ENCODE results near the gene KBTBD3.

Gene KBTBD3, protein sequence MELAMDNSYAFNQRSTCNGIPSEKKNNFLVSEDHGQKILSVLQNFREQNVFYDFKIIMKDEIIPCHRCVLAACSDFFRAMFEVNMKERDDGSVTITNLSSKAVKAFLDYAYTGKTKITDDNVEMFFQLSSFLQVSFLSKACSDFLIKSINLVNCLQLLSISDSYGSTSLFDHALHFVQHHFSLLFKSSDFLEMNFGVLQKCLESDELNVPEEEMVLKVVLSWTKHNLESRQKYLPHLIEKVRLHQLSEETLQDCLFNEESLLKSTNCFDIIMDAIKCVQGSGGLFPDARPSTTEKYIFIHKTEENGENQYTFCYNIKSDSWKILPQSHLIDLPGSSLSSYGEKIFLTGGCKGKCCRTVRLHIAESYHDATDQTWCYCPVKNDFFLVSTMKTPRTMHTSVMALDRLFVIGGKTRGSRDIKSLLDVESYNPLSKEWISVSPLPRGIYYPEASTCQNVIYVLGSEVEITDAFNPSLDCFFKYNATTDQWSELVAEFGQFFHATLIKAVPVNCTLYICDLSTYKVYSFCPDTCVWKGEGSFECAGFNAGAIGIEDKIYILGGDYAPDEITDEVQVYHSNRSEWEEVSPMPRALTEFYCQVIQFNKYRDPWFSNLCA
- long read RNA-seq, donor 1, transcript KBTBD3-205 (4 exons, 2,682 nt): major isoform, 7 of 9 reads
- long read RNA-seq, donor 1, partial matches to known transcripts: 0 of 9 reads
- long read RNA-seq, donor 1, other reads (novel, unspliced or antisense): 0 of 9 reads
- long read RNA-seq, donor 2, transcript KBTBD3-205 (4 exons, 2,682 nt): major isoform, 5 of 9 reads
- long read RNA-seq, donor 2, partial matches to known transcripts: 0 of 9 reads
- long read RNA-seq, donor 2, other reads (novel, unspliced or antisense): 0 of 9 reads
- long read RNA-seq, donor 3, partial matches to known transcripts: 0 of 4 reads
- long read RNA-seq, donor 3, other reads (novel, unspliced or antisense): 0 of 4 reads
- long read RNA-seq, donor 4, partial matches to known transcripts: 0 of 5 reads
- long read RNA-seq, donor 4, other reads (novel, unspliced or antisense): 0 of 5 reads
- long read RNA-seq, donor 5, partial matches to known transcripts: 0 of 5 reads
- long read RNA-seq, donor 5, other reads (novel, unspliced or antisense): 0 of 5 reads
- long read RNA-seq, donor 6, partial matches to known transcripts: 0 of 4 reads
- long read RNA-seq, donor 6, other reads (novel, unspliced or antisense): 0 of 4 reads
- long read RNA-seq, donor 7, transcript KBTBD3-201 (3 exons, 3,751 nt): major isoform, 5 of 8 reads
- long read RNA-seq, donor 7, partial matches to known transcripts: 0 of 8 reads
- long read RNA-seq, donor 7, other reads (novel, unspliced or antisense): 0 of 8 reads
- long read RNA-seq, donor 8, partial matches to known transcripts: 0 of 4 reads
- long read RNA-seq, donor 8, other reads (novel, unspliced or antisense): 0 of 4 reads

DNA sequence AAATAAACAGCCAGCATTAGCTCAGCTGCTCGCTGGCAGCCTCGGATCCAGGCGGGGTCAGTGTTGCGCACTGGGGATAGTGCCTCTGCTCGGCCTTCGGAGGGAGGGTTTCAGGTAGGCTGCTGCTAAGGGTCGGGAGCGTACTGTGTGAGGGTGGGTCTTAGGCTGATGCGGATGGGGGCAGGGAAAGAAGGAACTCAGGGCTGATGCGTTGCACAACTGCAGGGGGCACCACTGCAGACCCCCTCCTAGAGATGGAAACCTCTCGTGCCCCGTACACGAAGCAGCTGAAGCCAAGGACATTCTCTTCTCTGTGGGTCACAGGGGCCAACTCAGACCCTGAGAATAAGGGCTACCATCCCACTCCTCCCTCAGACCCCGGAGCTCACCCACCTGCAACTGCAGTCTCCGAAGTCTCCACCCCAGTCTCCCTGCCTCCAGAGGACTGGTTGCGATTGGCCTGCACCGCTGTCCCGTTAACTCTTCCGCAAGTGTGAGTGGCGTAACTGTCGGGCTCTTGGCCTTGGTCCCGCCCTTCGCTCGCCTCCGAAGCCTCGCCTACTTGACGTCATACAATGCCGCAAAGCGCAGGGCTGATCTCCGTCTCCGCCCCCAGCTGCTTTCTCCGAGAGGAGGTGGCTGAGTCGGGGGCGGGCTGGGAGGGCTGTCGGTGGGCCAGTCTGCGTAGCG lies at the start of gene KBTBD3:
Gene KBTBD3 (minus strand): TSS at position 429 of the 690 bp plus-strand sequence. CDS start 18,250 bp downstream, outside the sequence.
- peak; percentile 93 for DNase-seq

- no peak for DNase-seq
These were observed 44.6 kb upstream of the KBTBD3 start for GRCh38 chr11:106121570-106122320.

DNA sequence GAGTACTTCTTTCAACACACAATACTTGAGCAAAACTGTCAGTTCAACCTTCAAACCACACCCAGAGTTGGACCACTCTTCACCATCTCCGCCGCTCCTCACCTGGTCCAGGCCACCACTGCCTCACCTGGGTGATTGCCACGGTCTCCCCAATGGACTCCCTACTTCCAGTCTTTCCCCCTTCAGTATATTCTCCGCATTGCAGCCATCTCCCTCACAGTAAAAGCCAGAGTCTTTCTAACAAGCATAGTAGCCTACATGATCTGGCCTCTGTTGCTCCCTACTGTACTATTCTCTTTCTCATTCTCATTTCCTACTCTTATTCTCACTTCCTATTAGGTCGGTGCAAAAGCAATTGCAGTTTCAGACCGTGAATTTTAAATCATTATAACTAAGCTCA lies 28.8 kb upstream of the KBTBD3 start:
- DNase-seq: no peak

- DNase-seq: no peak
These were observed 24.7 kb upstream of the KBTBD3 start for GRCh38 chr11:106101819-106102218.

GRCh38 chr11:106101370-106101769 lies 24.2 kb upstream of the KBTBD3 start:
- DNase-seq: no peak

- no peak for DNase-seq
These were observed 21.9 kb upstream of the KBTBD3 start for GRCh38 chr11:106098893-106099553.

DNA sequence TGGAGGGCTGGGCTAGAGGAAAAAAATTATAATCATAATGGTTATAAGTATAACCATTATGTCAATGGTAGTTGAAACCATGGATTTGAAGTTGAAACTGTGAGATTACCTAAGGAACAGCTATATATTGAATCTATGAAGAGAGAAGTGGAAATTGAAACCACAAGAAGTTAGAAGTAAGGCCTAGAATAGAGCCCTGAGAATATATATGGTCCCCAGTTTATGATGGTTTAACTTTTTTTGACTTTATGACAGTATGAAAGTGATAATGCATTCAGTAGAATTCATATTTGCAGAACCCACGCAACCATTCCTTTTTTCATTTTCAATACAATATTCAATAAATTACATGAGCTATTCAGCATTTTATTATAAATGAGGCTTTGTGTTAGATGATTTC lies 15.3 kb upstream of the KBTBD3 start:
- DNase-seq: no peak

GRCh38 chr11:106091480-106092123 lies 14.5 kb upstream of the KBTBD3 start:
- no peak for DNase-seq

GRCh38 chr11:106088896-106089295 lies 11.7 kb upstream of the KBTBD3 start:
- no peak for DNase-seq

- no peak for DNase-seq
These were observed 10.8 kb upstream of the KBTBD3 start for GRCh38 chr11:106087815-106088435.

- no peak for DNase-seq
These were observed 9.7 kb upstream of the KBTBD3 start for GRCh38 chr11:106086850-106087249.

DNA sequence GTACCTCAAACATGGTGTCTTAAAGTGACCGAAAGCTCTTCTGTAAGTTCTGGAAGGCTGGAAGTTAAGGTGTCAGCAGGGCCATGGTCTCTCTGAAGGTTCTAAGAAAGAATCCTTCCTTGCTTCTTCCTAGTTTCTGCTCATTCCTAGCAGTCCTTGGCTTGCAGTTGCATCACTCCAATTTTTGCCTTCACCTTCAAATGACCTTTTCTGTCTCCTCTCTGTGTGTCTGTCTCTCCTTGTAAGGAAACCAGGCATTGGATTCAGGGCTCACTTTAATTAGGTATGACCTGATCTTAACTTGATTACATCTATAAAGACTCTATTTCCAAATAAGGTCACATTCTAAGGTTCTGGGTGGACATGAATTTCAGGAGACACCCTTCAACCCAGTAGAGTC lies 9.0 kb upstream of the KBTBD3 start:
- no peak for DNase-seq

GRCh38 chr11:106082096-106082495 lies 4.9 kb upstream of the KBTBD3 start:
- no peak for DNase-seq

- peak; percentile 99 for DNase-seq
These were observed 685 bp upstream of the KBTBD3 start, which contains the start of gene AASDHPPT for GRCh38 chr11:106077609-106078455. TSS of gene AASDHPPT (plus strand) at chr11:106077662. CDS start at chr11:106077711, 49 bp downstream.

GRCh38 chr11:106076171-106076918 lies 802 bp downstream of the KBTBD3 start:
- DNase-seq: no peak

GRCh38 chr11:106072804-106073203 lies 4.3 kb downstream of the KBTBD3 start:
- DNase-seq: no peak

GRCh38 chr11:106070606-106071005 lies 6.5 kb downstream of the KBTBD3 start:
- DNase-seq: no peak

Measured in right kidney (tissue), 9 donors.